ENCODE measurements around the gene XG.
"Not testable (repeated sequence)": the region's sequence is repeated elsewhere in the genome, so short reads cannot be mapped to it uniquely, and the experiment has no call there.

GRCh38 chrX:2804106-2804843 lies 52.4 kb downstream of the XG start:
- TF ChIP-seq CTCF (conservative IDR thresholded peaks at IDR 0.05); EZH2 (IDR thresholded peaks at IDR 0.05; ENCODE audit: low read depth): not testable (repeated sequence)

Data from PC-9 (cell line).